ENCODE data around the gene CSNK2B. TPM values are rescaled to one million over a fixed set of nuclear protein-coding genes. Genes with fewer than 3 reads are reported as not detected.

Gene CSNK2B
- total RNA-seq, 1 experiment from 2014 or later = 131 TPM

- no peak for DNase-seq (ENCODE audit: extremely low read depth, low read depth)
Measured at GRCh38 chr6:31710523-31711219, 44.8 kb downstream of the CSNK2B start.

GRCh38 chr6:31711233-31711632 is 45.4 kb downstream of the CSNK2B start:
- DNase-seq (ENCODE audit: extremely low read depth, low read depth) = no peak

- DNase-seq (ENCODE audit: extremely low read depth, low read depth) = no peak
Measured at GRCh38 chr6:31712296-31712695, 46.4 kb downstream of the CSNK2B start.

GRCh38 chr6:31713465-31713864 is 47.6 kb downstream of the CSNK2B start:
- DNase-seq (ENCODE audit: extremely low read depth, low read depth) = no peak

- no peak for DNase-seq (ENCODE audit: extremely low read depth, low read depth)
Measured at GRCh38 chr6:31713991-31714684, 48.3 kb downstream of the CSNK2B start.

GRCh38 chr6:31715022-31715958 is 49.4 kb downstream of the CSNK2B start, which contains the start of gene LY6G6D:
TSS of gene LY6G6D (plus strand) at chr6:31715348. CDS start at chr6:31715356, 8 bp downstream.
- no peak for DNase-seq (ENCODE audit: extremely low read depth, low read depth)

GRCh38 chr6:31717499-31718222 is 51.8 kb downstream of the CSNK2B start:
- DNase-seq (ENCODE audit: extremely low read depth, low read depth) = no peak

- no peak for DNase-seq (ENCODE audit: extremely low read depth, low read depth)
Measured at GRCh38 chr6:31718265-31718664, 52.4 kb downstream of the CSNK2B start.

GRCh38 chr6:31719001-31719400 is 53.1 kb downstream of the CSNK2B start:
- DNase-seq (ENCODE audit: extremely low read depth, low read depth) = no peak

Small RNA genes lying within 50 kb of the gene (small RNA-seq; reads per million reads assigned to genes)
- gene LY6G6D (0 reads per million in 2 experiments), gene MIR4646 (0 reads per million in 2 experiments), gene MIR6832 (0 reads per million in 2 experiments), gene RF00019 (0 reads per million in 2 experiments), gene SNORA38 (8.5 to 24.7 reads per million in 2 experiments)

Other genes with a start within 250 kb of the CSNK2B start
- 6.5 and 6.8 TPM in 2 replicates for gene MICB, start 167.9 kb upstream of the CSNK2B start, total RNA-seq (2014; rRNA removed; shearing (Covaris generic))
- not detected in 2 replicates for gene MCCD1, start 137.1 kb upstream of the CSNK2B start, total RNA-seq (2014; rRNA removed; shearing (Covaris generic))
- gene DDX39B, start 124.1 kb upstream of the CSNK2B start, total RNA-seq (2014; rRNA removed; shearing (Covaris generic)) = 488 and 493 TPM in 2 replicates
- gene ATP6V1G2, start 119.5 kb upstream of the CSNK2B start, total RNA-seq (2014; rRNA removed; shearing (Covaris generic)) = 0.23 and 0.27 TPM in 2 replicates
- 20.5 and 20.6 TPM in 2 replicates for gene NFKBIL1, start 118.5 kb upstream of the CSNK2B start, total RNA-seq (2014; rRNA removed; shearing (Covaris generic))
- gene LTA, start 93.8 kb upstream of the CSNK2B start, total RNA-seq (2014; rRNA removed; shearing (Covaris generic)) = not detected in 2 replicates
- gene TNF, start 90.5 kb upstream of the CSNK2B start, total RNA-seq (2014; rRNA removed; shearing (Covaris generic)) = not detected in 2 replicates
- gene LTB, start 83.7 kb upstream of the CSNK2B start, total RNA-seq (2014; rRNA removed; shearing (Covaris generic)) = not detected in 2 replicates
- gene LST1, start 79.8 kb upstream of the CSNK2B start, total RNA-seq (2014; rRNA removed; shearing (Covaris generic)) = not detected in 2 replicates
- not detected in 2 replicates for gene NCR3, start 73.1 kb upstream of the CSNK2B start, total RNA-seq (2014; rRNA removed; shearing (Covaris generic))
- gene AIF1, start 50.8 kb upstream of the CSNK2B start, total RNA-seq (2014; rRNA removed; shearing (Covaris generic)) = not detected in 2 replicates
- gene PRRC2A, start 45.4 kb upstream of the CSNK2B start, total RNA-seq (2014; rRNA removed; shearing (Covaris generic)) = 68.9 and 72.2 TPM in 2 replicates
- 113 and 133 TPM in 2 replicates for gene BAG6, start 13.4 kb upstream of the CSNK2B start, total RNA-seq (2014; rRNA removed; shearing (Covaris generic))
- gene APOM, start 10.2 kb upstream of the CSNK2B start, total RNA-seq (2014; rRNA removed; shearing (Covaris generic)) = 2.4 and 2.8 TPM in 2 replicates
- gene C6orf47, start 5.3 kb upstream of the CSNK2B start, total RNA-seq (2014; rRNA removed; shearing (Covaris generic)) = 10.1 and 10.9 TPM in 2 replicates
- 11.6 and 11.7 TPM in 2 replicates for gene GPANK1, start 1.1 kb upstream of the CSNK2B start, total RNA-seq (2014; rRNA removed; shearing (Covaris generic))
- gene LY6G5B, start 3.9 kb downstream of the CSNK2B start, total RNA-seq (2014; rRNA removed; shearing (Covaris generic)) = 1.9 and 2.8 TPM in 2 replicates
- gene LY6G5C, start 15.0 kb downstream of the CSNK2B start, total RNA-seq (2014; rRNA removed; shearing (Covaris generic)) = 0.95 and 1.3 TPM in 2 replicates
- 40.5 and 55.7 TPM in 2 replicates for gene ABHD16A, start 37.2 kb downstream of the CSNK2B start, total RNA-seq (2014; rRNA removed; shearing (Covaris generic))
- not detected in 2 replicates for gene LY6G6F, start 40.8 kb downstream of the CSNK2B start, total RNA-seq (2014; rRNA removed; shearing (Covaris generic))
- gene LY6G6D, start 49.3 kb downstream of the CSNK2B start, total RNA-seq (2014; rRNA removed; shearing (Covaris generic)) = not detected in 2 replicates
- not detected in 2 replicates for gene LY6G6C, start 55.7 kb downstream of the CSNK2B start, total RNA-seq (2014; rRNA removed; shearing (Covaris generic))
- gene MPIG6B, start 57.3 kb downstream of the CSNK2B start, total RNA-seq (2014; rRNA removed; shearing (Covaris generic)) = not detected in 2 replicates
- gene DDAH2, start 63.2 kb downstream of the CSNK2B start, total RNA-seq (2014; rRNA removed; shearing (Covaris generic)) = 16.4 and 19.1 TPM in 2 replicates
- 376 and 448 TPM in 2 replicates for gene CLIC1, start 70.5 kb downstream of the CSNK2B start, total RNA-seq (2014; rRNA removed; shearing (Covaris generic))
- 18.6 and 19.8 TPM in 2 replicates for gene MSH5, start 73.9 kb downstream of the CSNK2B start, total RNA-seq (2014; rRNA removed; shearing (Covaris generic))
- gene SAPCD1, start 96.6 kb downstream of the CSNK2B start, total RNA-seq (2014; rRNA removed; shearing (Covaris generic)) = 2.8 and 4.7 TPM in 2 replicates
- gene VWA7, start 111.2 kb downstream of the CSNK2B start, total RNA-seq (2014; rRNA removed; shearing (Covaris generic)) = 0.47 and 0.81 TPM in 2 replicates
- 42.1 and 46.7 TPM in 2 replicates for gene VARS1, start 129.7 kb downstream of the CSNK2B start, total RNA-seq (2014; rRNA removed; shearing (Covaris generic))
- gene LSM2, start 140.9 kb downstream of the CSNK2B start, total RNA-seq (2014; rRNA removed; shearing (Covaris generic)) = 62.6 and 64.3 TPM in 2 replicates
- 0.82 and 1.0 TPM in 2 replicates for gene HSPA1L, start 149.2 kb downstream of the CSNK2B start, total RNA-seq (2014; rRNA removed; shearing (Covaris generic))
- 43.3 and 46.7 TPM in 2 replicates for gene HSPA1A, start 149.5 kb downstream of the CSNK2B start, total RNA-seq (2014; rRNA removed; shearing (Covaris generic))
- gene HSPA1B, start 161.7 kb downstream of the CSNK2B start, total RNA-seq (2014; rRNA removed; shearing (Covaris generic)) = 58.3 and 60.4 TPM in 2 replicates
- gene NEU1, start 196.7 kb downstream of the CSNK2B start, total RNA-seq (2014; rRNA removed; shearing (Covaris generic)) = 24.6 and 25.2 TPM in 2 replicates
- gene SLC44A4, start 212.9 kb downstream of the CSNK2B start, total RNA-seq (2014; rRNA removed; shearing (Covaris generic)) = 0.07 TPM in 1 of 2 replicates, not detected in the other
- 19.3 and 19.9 TPM in 2 replicates for gene EHMT2, start 231.6 kb downstream of the CSNK2B start, total RNA-seq (2014; rRNA removed; shearing (Covaris generic))
- 1.8 and 2.8 TPM in 2 replicates for gene ZBTB12, start 236.0 kb downstream of the CSNK2B start, total RNA-seq (2014; rRNA removed; shearing (Covaris generic))